Amniotic stem cell (primary cell): Measurements from ENCODE around the gene TLX1.
A peak's percentile ranks its signal among the peaks of the same experiment; 100 is the strongest.

Experiments
- DNase-seq: peaks from one replicate; lab custom pipeline; 2025; lab: John Stamatoyannopoulos, UW

The TLX1 gene

GRCh38 chr10:101134299-101135127 is 3.4 kb downstream of the TLX1 start:
- no peak for DNase-seq

- DNase-seq = no peak
These were observed 4.3 kb downstream of the TLX1 start for GRCh38 chr10:101135141-101136006.

- DNase-seq = no peak
These were observed 5.1 kb downstream of the TLX1 start for GRCh38 chr10:101136007-101136707.

DNA sequence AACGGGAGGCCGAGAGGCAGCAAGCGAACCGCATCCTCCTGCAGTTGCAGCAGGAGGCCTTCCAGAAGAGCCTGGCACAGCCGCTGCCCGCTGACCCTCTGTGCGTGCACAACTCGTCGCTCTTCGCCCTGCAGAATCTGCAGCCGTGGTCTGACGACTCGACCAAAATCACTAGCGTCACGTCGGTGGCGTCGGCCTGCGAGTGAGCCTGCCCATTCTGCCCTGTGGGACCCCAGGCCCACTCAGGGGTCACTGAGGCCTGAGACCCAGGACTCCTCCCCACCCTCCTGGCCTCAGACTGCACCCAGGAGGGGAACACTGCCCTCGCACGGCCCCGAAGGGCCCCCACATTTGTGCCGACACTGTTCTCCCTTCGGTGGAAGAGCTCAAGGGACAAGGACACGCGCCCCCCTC is 5.6 kb downstream of the TLX1 start:
- DNase-seq = no peak

- no peak for DNase-seq
These were observed 6.2 kb downstream of the TLX1 start for GRCh38 chr10:101137271-101137670.

- DNase-seq = no peak
These were observed 7.8 kb downstream of the TLX1 start for GRCh38 chr10:101138788-101139420.

DNA sequence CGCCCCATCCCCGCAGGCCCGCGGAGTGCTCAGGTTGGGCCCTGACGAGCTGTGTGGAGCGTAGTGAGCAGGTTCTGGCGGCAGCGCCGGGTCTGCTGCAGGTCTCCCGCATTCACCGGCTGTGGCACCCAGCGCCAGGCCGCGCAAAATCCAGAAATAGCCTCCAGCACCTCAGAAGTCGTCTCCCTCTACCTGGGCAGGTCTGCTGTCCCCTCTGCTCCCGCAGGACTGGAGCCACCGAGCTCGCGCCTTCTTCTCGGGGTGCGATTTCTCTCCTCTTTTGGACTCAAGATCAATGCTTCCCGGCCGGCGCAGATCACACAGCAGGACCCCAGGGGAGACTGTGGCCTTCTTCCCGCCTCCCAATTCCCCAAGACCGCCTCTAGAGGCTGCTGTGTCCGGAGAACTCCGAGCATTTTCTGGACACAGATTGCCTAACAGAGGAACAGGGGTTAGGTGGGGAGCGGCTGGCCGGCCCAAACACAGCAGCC is 8.4 kb downstream of the TLX1 start:
- no peak for DNase-seq

DNA sequence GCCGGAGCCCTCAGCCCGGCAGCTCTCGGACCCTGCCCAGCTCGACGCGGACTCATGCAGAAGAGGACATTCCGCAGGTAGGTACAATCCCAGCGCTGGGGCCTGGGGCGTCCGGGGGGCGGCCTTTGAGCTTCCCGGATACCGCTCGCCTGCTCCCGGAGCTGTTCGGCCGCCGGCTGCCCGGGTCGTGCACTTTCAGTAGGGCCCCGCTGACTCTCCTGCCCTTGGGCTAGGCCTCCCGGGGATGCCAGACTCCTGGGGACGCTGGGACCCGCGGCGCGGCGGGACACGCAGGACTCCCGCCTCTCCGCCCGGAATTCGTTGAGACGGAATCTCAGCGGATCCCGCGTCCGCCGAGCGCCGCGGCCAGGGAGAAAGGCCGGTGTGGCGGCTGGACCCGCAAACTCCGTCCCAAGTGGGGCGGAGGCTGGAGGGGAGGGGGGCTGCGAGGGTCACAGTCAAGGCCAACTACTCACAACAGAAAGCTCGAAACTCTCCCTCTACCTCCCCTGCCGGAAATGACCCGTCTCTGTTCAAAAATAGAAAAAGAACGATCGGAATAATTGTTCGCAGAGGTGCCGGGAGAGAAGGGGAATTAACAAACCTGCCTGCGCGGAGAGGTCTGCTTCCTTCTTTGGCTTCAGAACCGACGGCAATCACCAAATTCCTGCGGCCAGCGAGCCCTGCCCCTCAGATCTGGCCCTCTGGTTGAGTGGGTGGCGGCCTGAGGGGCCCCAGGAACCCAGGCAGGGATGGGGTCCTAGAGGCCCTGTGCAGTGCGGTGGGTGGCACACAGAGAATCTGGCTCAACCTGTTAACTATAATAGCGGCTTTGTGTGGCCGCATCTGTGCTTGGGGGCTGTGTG is 9.2 kb downstream of the TLX1 start:
- no peak for DNase-seq

DNA sequence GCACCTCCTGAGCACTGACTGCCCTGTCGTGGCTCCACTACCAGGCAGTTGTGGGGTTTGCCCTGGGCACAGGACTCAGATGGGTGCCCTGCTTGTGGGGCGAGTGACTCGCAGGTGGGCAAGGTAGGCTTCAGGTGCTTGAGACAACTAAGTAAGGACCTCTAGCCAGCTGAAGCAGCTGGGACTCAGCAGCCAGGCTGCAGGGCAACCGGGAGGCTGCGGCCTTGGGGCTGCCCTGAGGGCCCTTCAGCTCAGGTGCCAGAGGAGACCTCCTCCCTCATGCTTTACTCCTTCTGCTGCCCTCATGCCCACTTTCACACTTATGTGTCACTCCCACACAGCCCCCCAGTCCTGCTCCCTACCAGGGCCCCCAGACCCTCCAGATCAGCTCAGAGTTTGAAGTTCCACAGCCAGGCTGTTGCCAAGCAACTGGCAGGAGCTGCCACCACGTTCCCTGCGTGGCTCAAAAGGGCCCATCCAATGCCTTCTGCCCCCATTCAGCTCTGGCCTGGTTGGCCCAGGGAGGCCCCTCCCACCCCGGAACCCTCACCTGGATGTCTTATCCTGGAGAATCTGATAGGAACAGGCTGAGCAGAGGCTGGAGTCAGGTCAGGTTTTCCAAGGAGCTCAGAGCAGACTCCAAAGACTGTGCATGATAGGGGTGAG is 10.0 kb downstream of the TLX1 start:
- no peak for DNase-seq

DNA sequence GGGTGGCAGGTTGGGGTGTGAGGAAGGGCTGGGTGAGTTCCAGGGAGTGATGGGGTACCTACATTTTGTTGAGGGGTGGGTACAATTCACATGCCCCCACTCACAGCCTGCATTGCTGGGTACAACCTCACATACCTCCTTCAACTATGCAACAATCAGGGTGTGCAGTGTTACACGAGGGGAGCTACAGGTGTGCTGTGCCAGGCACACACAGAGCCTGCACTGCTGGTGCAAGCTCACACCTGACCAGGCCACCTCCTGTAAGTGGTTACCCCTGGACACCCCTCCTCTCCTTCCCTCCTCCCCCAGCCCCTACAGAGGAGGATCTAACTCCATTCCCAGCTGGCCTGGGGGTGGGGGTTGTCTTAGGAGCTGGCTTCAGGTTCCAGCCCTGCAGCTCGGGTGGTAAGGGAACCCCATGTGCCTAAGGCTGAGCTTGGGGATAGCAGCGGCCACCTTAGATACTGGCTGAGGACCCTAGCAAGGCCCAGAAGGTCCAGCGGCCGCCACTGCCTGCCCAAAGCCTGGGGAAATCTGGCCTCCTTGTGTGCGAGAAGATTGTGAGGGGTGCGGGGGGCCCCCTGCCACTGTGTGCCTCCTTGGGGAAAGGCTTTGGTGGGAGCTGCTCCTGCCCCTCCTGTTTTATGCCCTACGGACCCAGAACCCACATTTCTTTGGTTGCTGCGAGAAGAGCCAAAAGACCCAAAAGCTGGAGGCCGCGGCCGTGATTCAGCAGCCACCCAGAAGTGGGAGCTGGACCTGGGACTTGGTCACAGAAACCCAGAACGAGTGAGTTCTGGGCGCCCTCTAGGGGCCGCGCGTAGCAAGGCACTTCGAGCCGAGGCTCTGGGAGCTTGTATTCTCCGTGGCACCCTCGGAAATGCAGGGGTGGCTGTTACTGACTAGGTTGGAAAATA is 10.8 kb downstream of the TLX1 start:
- peak; percentile 36 for DNase-seq

DNA sequence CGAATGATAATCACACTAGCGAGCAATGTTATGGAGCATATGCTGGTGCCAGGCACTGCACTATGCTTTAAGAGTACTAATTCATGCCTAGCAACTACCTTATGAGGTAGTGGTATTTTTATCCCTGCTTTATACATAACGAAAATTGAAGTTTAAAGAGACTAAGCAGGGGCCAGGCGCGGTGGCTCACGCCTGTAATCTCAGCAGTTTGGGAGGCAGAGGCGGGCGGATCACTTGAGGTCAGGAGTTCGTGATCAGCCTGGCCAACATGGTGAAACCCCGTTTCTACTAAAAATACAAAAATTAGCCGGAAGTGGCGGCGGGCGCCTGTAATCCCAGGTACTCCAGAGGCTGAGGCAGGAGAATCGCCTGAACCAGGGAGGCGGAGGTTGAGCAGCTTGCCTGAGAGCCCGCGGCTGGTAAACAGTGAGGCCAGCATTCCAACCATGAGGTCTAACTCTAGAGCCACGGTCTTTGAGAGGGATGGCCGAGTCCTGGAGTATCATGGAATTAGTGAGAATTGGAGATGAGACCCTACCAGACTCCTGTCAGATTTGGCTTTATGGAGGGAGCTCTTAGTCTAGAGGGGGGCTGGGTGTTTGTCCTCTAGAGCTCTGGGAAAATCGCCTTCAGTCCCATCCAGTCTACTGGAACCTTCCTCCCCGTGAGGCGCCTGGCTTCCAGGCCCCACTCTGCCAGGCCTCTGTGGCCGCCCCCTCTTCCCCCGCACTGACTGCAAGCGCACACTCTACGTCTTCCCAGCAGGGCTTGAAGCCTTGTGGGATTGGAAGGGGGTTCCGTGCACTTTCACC is 11.6 kb downstream of the TLX1 start:
- DNase-seq = no peak

DNA sequence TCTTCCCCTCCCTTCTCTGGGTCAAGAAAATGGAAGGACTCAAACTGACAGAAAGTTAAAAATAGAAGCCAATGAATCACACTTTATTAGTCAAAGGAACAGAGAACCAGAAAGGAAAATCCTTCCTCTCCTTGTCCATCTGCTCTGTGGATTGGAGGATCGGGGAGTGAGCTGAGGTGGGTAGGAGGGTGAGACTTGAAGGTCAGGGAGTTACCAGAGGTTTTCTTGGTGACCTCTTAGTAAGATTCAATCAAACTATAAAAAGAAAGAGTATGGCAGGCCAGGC is 12.2 kb downstream of the TLX1 start:
- DNase-seq = no peak

GRCh38 chr10:101144053-101144452 is 13.0 kb downstream of the TLX1 start:
- no peak for DNase-seq

DNA sequence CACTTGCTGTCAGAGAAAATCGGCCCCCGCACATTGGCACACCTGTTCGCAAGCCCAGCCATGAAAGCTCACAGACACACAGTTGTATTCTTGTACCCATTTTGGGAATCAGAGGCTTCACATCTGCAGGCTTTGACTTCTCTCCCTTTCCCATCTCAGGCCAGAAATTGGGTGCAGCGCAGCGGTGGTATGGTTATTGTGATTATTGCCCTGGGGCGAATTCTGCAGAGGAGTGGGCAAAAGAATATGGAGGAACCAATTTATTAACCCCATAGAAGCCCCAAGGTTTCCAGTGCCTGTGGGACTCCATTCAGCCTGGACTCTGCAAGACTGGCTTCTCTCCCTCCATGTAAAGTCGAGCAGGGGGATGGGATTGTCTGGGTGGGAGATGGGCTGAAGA is 14.0 kb downstream of the TLX1 start:
- no peak for DNase-seq

GRCh38 chr10:101145750-101146391 is 14.8 kb downstream of the TLX1 start:
- no peak for DNase-seq

- no peak for DNase-seq
These were observed 15.5 kb downstream of the TLX1 start for GRCh38 chr10:101146392-101147251.

GRCh38 chr10:101151395-101151794 is 20.3 kb downstream of the TLX1 start:
- DNase-seq = no peak
